GM23338 (cell line): ENCODE data around the gene NAALADL2. TPM values are rescaled to one million over a fixed set of nuclear protein-coding genes. Genes with fewer than 3 reads are reported as not detected.

Source experiments
- ATAC-seq: fragments of 200-7000 bp; cut with Tn5 transposase; 3 replicates; pipeline ENCODE4 v1.9.1; 2020
- DNase-seq: peaks from one replicate; pipeline ENCODE4 v3.0.0-alpha.2; 2015; ENCODE audit warnings: low spot score
- H2AFZ ChIP-seq: fragments of 200-600 bp; sonication (generic); 2 replicates; pipeline ENCODE4 v1.8.0; 2016; ENCODE audit warnings: antibody characterized with exemption, mild to moderate bottlenecking, moderate library complexity
- H3F3A ChIP-seq: fragments of 200-600 bp; sonication (generic); replicated peaks from 2 replicates; pipeline ENCODE4 v1.8.0; 2017; ENCODE audit warnings: antibody characterized with exemption, mixed run types, low read depth
- H3K27ac ChIP-seq: fragments of 200-600 bp; sonication (generic); 2 replicates; pipeline ENCODE4 v1.6.1; 2016; ENCODE audit warnings: low read depth
- H3K27me3 ChIP-seq: fragments of 200-600 bp; sonication (generic); 2 replicates; pipeline ENCODE4 v1.8.0; 2016; ENCODE audit warnings: mild to moderate bottlenecking, mixed run types, moderate library complexity; ENCODE audit not compliant: insufficient read depth
- H3K36me3 ChIP-seq: fragments of 200-600 bp; sonication (generic); 2 replicates; pipeline ENCODE4 v1.8.0; 2016; ENCODE audit warnings: mild to moderate bottlenecking; ENCODE audit not compliant: insufficient read depth
- H3K4me1 ChIP-seq: fragments of 200-600 bp; sonication (generic); 2 replicates; pipeline ENCODE4 v1.8.0; 2016; ENCODE audit warnings: mild to moderate bottlenecking, moderate library complexity; ENCODE audit not compliant: insufficient read depth
- H3K4me2 ChIP-seq: fragments of 200-600 bp; sonication (generic); 2 replicates; pipeline ENCODE4 v1.7.1; 2017; ENCODE audit warnings: mixed run types
- H3K4me3 ChIP-seq: fragments of 200-600 bp; sonication (generic); 2 replicates; pipeline ENCODE4 v1.6.1; 2016; ENCODE audit warnings: mixed run types
- H3K79me2 ChIP-seq: fragments of 200-600 bp; sonication (generic); replicated peaks from 2 replicates; pipeline ENCODE4 v1.8.0; 2017; ENCODE audit warnings: mild to moderate bottlenecking; ENCODE audit not compliant: insufficient read depth
- H3K9me2 ChIP-seq: fragments of 200-600 bp; sonication (generic); 2 replicates; pipeline ENCODE4 v1.8.0; 2017; ENCODE audit not compliant: insufficient read depth
- H4K20me1 ChIP-seq: fragments of 200-600 bp; sonication (generic); replicated peaks from 2 replicates; pipeline ENCODE4 v1.8.0; 2017; ENCODE audit warnings: mild to moderate bottlenecking; ENCODE audit not compliant: insufficient read depth
- H3K27ac Mint-ChIP-seq: 2 replicates; pipeline ENCODE4 v1.8.0; 2020; ENCODE audit warnings: inconsistent platforms, mild to moderate bottlenecking, moderate library complexity, mixed read lengths
- H3K27me3 Mint-ChIP-seq: 3 replicates; pipeline ENCODE4 v1.8.0; 2022; ENCODE audit warnings: low read depth, mild to moderate bottlenecking, moderate library complexity, mixed read lengths, inconsistent platforms; ENCODE audit not compliant: insufficient read depth, poor library complexity
- H3K36me3 Mint-ChIP-seq: 3 replicates; pipeline ENCODE4 v1.8.0; 2021; ENCODE audit warnings: low read depth, mild to moderate bottlenecking, inconsistent platforms, moderate library complexity, mixed read lengths
- H3K4me1 Mint-ChIP-seq: 3 replicates; pipeline ENCODE4 v1.8.0; 2020; ENCODE audit warnings: mild to moderate bottlenecking, inconsistent platforms, mixed read lengths
- H3K4me3 Mint-ChIP-seq: 3 replicates; pipeline ENCODE4 v1.8.0; 2021; ENCODE audit warnings: moderate library complexity, mild to moderate bottlenecking, inconsistent platforms, mixed read lengths
- H3K9me3 Mint-ChIP-seq: 3 replicates; pipeline ENCODE4 v1.8.0; 2020; ENCODE audit warnings: moderate library complexity, mild to moderate bottlenecking, inconsistent platforms, mixed read lengths
- CREB1 ChIP-seq: fragments of 250-450 bp; sonication (Bioruptor Pico); IDR thresholded peaks from 2 replicates; pipeline ENCODE4 v1.5.0; 2020; ENCODE audit warnings: low read depth, mild to moderate bottlenecking, moderate library complexity
- EZH2 ChIP-seq: fragments of 200-600 bp; sonication (generic); IDR thresholded peaks from one replicate; pipeline ENCODE4 v1.8.0; 2017; ENCODE audit warnings: antibody characterized with exemption, mild to moderate bottlenecking, low read depth; ENCODE audit not compliant: unreplicated experiment
- EZH2phosphoT487 ChIP-seq: fragments of 200-600 bp; sonication (generic); IDR thresholded peaks from one replicate; pipeline ENCODE4 v1.8.1; 2018; ENCODE audit warnings: antibody characterized with exemption; ENCODE audit not compliant: unreplicated experiment
- JUNB ChIP-seq: IDR thresholded peaks from one replicate; pipeline ENCODE4 v1.6.1; 2016; ENCODE audit warnings: antibody characterized with exemption; ENCODE audit not compliant: unreplicated experiment
- NANOG ChIP-seq: IDR thresholded peaks from 2 replicates; pipeline ENCODE4 v1.6.1; 2016; ENCODE audit warnings: antibody characterized with exemption, borderline replicate concordance
- POLR2AphosphoS5 ChIP-seq: IDR thresholded peaks from 2 replicates; pipeline ENCODE4 v1.6.1; 2016; ENCODE audit warnings: antibody characterized with exemption, low read depth
- STAT1 ChIP-seq: IDR thresholded peaks from one replicate; pipeline ENCODE4 v1.6.1; 2016; ENCODE audit warnings: antibody characterized with exemption; ENCODE audit not compliant: unreplicated experiment
- ZNF114 ChIP-seq: fragments of 250-450 bp; sonication (Bioruptor Pico); IDR thresholded peaks from 2 replicates; pipeline ENCODE4 v1.5.0; 2020; ENCODE audit warnings: mild to moderate bottlenecking, moderate library complexity
- ZNF331 ChIP-seq: fragments of 250-450 bp; sonication (Bioruptor Pico); IDR thresholded peaks from 2 replicates; pipeline ENCODE4 v1.5.0; 2020; ENCODE audit warnings: low read depth, mild to moderate bottlenecking, moderate library complexity
- polyA plus RNA-seq: library from polyadenylated mRNA; unstranded; fragments of >200 nt; fragmentation: Nextera tagmentation; extraction: Ambion mirVana; gene quantifications from 2 replicates; pipeline ENCODE4 v1.2.1, GENCODE V29; 2016
- total RNA-seq: library from RNA; depleted of rRNA; stranded (reverse); fragments of >200 nt; shearing (Covaris generic); gene quantifications from 2 replicates; pipeline ENCODE4 v1.2.3, GENCODE V29; 2014
- TF ChIP-seq, protein P1 (sequence below), 2 experiments: fragments of 200-600 bp in 1 of 2; sonication (generic) in 1 of 2; conservative IDR thresholded peaks; 2 replicates each; pipeline versions ENCODE4 v1.5.1 to v1.6.1; 2016 to 2017; ENCODE audit warnings: antibody characterized with exemption in 2 of 2, low read depth in 2 of 2, mild to moderate bottlenecking in 2 of 2, moderate library complexity in 1 of 2
- TF ChIP-seq, protein P2 (sequence below): fragments of 250-450 bp; sonication (Bioruptor Pico); IDR thresholded peaks from 2 replicates; pipeline ENCODE4 v1.5.0; 2020; ENCODE audit warnings: mild to moderate bottlenecking, moderate library complexity
- TF ChIP-seq, protein P3 (sequence below): IDR thresholded peaks from one replicate; pipeline ENCODE4 v1.6.1; 2018; ENCODE audit warnings: antibody characterized with exemption; ENCODE audit not compliant: unreplicated experiment
- TF ChIP-seq, protein P4 (sequence below): IDR thresholded peaks from 2 replicates; pipeline ENCODE4 v1.6.1; 2016; ENCODE audit warnings: antibody characterized with exemption

The NAALADL2 gene
- total and polyA plus RNA-seq, 2 experiments from 2014 or later, result 1.6 to 2.6 TPM

DNA sequence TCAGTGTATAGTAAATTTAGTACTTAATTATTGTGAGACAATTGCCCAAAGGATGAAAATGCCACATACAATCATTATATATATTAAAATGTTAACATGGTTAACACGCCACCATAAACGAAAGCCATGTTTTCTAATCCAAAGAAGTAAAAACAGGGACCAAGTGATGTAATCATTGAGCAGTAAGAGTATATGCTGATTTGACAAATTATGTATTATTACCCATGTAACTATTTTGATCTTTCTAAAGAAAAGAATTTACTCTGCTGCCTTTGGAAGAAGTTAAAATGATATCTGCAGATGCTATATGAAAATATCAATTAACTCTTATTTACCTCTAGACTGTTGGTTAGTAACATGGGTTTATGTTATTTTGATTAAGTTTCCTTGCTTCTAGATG is 150.2 kb downstream of the NAALADL2 start:
- Mint-ChIP-seq H3K27me3 (no peaks in the 10 kb centered on the region), H3K36me3 (no peaks in the 10 kb centered on the region), H3K27ac (no peak overlapping the region), H3K9me3 (no peaks in the 10 kb centered on the region), H3K4me3 (no peak overlapping the region), H3K4me1 (no peaks in the 10 kb centered on the region)
- ATAC-seq (no peak), DNase-seq (no peak)
- no peaks in the 10 kb centered on the region for H3F3A ChIP-seq
- H3K4me1 ChIP-seq, result no peaks in the 10 kb centered on the region
- H4K20me1 ChIP-seq, result no peaks in the 10 kb centered on the region
- H3K4me2 ChIP-seq, result no peak overlapping the region
- H3K79me2 ChIP-seq, result no peaks in the 10 kb centered on the region
- no peaks in the 10 kb centered on the region for H3K36me3 ChIP-seq
- no peaks in the 10 kb centered on the region for H3K27me3 ChIP-seq
- H3K4me3 ChIP-seq, result no peak overlapping the region
- H2AFZ ChIP-seq, result no peak overlapping the region
- H3K27ac ChIP-seq, result no peak overlapping the region
- no peaks in the 10 kb centered on the region for H3K9me2 ChIP-seq
- TF ChIP-seq EZH2 (no peak), CREB1 (CRISPR knock-in tag) (no peak), NANOG (no peak), STAT1 (no peak), POLR2AphosphoS5 (no peak), ZNF114 (CRISPR knock-in tag) (no peak), JUNB (no peak), EZH2phosphoT487 (no peak), ZNF331 (CRISPR knock-in tag) (no peak)
- TF ChIP-seq, protein P1, sequence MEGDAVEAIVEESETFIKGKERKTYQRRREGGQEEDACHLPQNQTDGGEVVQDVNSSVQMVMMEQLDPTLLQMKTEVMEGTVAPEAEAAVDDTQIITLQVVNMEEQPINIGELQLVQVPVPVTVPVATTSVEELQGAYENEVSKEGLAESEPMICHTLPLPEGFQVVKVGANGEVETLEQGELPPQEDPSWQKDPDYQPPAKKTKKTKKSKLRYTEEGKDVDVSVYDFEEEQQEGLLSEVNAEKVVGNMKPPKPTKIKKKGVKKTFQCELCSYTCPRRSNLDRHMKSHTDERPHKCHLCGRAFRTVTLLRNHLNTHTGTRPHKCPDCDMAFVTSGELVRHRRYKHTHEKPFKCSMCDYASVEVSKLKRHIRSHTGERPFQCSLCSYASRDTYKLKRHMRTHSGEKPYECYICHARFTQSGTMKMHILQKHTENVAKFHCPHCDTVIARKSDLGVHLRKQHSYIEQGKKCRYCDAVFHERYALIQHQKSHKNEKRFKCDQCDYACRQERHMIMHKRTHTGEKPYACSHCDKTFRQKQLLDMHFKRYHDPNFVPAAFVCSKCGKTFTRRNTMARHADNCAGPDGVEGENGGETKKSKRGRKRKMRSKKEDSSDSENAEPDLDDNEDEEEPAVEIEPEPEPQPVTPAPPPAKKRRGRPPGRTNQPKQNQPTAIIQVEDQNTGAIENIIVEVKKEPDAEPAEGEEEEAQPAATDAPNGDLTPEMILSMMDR (conservative IDR thresholded peaks at IDR 0.05; ENCODE audit: low read depth in 2 of 2), result no peak
- TF ChIP-seq, protein P2, sequence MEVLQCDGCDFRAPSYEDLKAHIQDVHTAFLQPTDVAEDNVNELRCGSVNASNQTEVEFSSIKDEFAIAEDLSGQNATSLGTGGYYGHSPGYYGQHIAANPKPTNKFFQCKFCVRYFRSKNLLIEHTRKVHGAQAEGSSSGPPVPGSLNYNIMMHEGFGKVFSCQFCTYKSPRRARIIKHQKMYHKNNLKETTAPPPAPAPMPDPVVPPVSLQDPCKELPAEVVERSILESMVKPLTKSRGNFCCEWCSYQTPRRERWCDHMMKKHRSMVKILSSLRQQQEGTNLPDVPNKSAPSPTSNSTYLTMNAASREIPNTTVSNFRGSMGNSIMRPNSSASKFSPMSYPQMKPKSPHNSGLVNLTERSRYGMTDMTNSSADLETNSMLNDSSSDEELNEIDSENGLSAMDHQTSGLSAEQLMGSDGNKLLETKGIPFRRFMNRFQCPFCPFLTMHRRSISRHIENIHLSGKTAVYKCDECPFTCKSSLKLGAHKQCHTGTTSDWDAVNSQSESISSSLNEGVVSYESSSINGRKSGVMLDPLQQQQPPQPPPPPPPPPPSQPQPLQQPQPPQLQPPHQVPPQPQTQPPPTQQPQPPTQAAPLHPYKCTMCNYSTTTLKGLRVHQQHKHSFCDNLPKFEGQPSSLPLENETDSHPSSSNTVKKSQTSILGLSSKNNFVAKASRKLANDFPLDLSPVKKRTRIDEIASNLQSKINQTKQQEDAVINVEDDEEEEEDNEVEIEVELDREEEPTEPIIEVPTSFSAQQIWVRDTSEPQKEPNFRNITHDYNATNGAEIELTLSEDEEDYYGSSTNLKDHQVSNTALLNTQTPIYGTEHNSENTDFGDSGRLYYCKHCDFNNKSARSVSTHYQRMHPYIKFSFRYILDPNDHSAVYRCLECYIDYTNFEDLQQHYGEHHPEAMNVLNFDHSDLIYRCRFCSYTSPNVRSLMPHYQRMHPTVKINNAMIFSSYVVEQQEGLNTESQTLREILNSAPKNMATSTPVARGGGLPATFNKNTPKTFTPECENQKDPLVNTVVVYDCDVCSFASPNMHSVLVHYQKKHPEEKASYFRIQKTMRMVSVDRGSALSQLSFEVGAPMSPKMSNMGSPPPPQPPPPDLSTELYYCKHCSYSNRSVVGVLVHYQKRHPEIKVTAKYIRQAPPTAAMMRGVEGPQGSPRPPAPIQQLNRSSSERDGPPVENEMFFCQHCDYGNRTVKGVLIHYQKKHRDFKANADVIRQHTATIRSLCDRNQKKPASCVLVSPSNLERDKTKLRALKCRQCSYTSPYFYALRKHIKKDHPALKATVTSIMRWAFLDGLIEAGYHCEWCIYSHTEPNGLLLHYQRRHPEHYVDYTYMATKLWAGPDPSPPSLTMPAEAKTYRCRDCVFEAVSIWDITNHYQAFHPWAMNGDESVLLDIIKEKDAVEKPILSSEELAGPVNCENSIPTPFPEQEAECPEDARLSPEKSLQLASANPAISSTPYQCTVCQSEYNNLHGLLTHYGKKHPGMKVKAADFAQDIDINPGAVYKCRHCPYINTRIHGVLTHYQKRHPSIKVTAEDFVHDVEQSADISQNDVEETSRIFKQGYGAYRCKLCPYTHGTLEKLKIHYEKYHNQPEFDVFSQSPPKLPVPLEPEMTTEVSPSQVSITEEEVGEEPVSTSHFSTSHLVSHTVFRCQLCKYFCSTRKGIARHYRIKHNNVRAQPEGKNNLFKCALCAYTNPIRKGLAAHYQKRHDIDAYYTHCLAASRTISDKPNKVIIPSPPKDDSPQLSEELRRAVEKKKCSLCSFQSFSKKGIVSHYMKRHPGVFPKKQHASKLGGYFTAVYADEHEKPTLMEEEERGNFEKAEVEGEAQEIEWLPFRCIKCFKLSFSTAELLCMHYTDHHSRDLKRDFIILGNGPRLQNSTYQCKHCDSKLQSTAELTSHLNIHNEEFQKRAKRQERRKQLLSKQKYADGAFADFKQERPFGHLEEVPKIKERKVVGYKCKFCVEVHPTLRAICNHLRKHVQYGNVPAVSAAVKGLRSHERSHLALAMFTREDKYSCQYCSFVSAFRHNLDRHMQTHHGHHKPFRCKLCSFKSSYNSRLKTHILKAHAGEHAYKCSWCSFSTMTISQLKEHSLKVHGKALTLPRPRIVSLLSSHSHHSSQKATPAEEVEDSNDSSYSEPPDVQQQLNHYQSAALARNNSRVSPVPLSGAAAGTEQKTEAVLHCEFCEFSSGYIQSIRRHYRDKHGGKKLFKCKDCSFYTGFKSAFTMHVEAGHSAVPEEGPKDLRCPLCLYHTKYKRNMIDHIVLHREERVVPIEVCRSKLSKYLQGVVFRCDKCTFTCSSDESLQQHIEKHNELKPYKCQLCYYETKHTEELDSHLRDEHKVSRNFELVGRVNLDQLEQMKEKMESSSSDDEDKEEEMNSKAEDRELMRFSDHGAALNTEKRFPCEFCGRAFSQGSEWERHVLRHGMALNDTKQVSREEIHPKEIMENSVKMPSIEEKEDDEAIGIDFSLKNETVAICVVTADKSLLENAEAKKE, result no peak
- TF ChIP-seq, protein P3, sequence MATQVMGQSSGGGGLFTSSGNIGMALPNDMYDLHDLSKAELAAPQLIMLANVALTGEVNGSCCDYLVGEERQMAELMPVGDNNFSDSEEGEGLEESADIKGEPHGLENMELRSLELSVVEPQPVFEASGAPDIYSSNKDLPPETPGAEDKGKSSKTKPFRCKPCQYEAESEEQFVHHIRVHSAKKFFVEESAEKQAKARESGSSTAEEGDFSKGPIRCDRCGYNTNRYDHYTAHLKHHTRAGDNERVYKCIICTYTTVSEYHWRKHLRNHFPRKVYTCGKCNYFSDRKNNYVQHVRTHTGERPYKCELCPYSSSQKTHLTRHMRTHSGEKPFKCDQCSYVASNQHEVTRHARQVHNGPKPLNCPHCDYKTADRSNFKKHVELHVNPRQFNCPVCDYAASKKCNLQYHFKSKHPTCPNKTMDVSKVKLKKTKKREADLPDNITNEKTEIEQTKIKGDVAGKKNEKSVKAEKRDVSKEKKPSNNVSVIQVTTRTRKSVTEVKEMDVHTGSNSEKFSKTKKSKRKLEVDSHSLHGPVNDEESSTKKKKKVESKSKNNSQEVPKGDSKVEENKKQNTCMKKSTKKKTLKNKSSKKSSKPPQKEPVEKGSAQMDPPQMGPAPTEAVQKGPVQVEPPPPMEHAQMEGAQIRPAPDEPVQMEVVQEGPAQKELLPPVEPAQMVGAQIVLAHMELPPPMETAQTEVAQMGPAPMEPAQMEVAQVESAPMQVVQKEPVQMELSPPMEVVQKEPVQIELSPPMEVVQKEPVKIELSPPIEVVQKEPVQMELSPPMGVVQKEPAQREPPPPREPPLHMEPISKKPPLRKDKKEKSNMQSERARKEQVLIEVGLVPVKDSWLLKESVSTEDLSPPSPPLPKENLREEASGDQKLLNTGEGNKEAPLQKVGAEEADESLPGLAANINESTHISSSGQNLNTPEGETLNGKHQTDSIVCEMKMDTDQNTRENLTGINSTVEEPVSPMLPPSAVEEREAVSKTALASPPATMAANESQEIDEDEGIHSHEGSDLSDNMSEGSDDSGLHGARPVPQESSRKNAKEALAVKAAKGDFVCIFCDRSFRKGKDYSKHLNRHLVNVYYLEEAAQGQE, result no peak
- TF ChIP-seq, protein P4, sequence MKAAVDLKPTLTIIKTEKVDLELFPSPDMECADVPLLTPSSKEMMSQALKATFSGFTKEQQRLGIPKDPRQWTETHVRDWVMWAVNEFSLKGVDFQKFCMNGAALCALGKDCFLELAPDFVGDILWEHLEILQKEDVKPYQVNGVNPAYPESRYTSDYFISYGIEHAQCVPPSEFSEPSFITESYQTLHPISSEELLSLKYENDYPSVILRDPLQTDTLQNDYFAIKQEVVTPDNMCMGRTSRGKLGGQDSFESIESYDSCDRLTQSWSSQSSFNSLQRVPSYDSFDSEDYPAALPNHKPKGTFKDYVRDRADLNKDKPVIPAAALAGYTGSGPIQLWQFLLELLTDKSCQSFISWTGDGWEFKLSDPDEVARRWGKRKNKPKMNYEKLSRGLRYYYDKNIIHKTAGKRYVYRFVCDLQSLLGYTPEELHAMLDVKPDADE, result no peak
